ENCODE measurements around the gene KRTAP10-12. TPM values are rescaled to one million over a fixed set of nuclear protein-coding genes. Genes with fewer than 3 reads are reported as not detected.

The KRTAP10-12 gene
- total and polyA plus RNA-seq, 10 donors, result not detected

GRCh38 chr21:44650265-44650972, 46.6 kb upstream of the KRTAP10-12 start:
- no peak for DNase-seq
- no peak for TF ChIP-seq POLR2A (IDR thresholded peaks at IDR 0.05)
- TF ChIP-seq POLR2AphosphoS5 (IDR thresholded peaks at IDR 0.05), result no peak
- no peak overlapping the region for H3K27ac ChIP-seq
- H3K9me3 ChIP-seq, result peaks cover 0 to 5% (median 3%) of the 10 kb centered on the region in 8 donors
- peaks cover 0 to 35% (median 0%) of the 10 kb centered on the region in 7 donors for H3K27me3 ChIP-seq (replicated peaks in 1 of 7)
- WGBS, 5 donors, result 88 to 93% (median 91%) methylated on average over 20 of the region's 20 CpGs
- H3K4me1 ChIP-seq, result no peaks in the 10 kb centered on the region
- no peak overlapping the region for H3K4me3 ChIP-seq
- intact Hi-C loops (cut with DNase I; ENCODE audit: low total_unique reads), result no loop called here
- no peaks in the 10 kb centered on the region for H3K36me3 ChIP-seq

- DNase-seq, result no peak
- WGBS, 5 donors, result 84 to 91% (median 90%) methylated on average over 12 of the region's 12 CpGs
- no peak for TF ChIP-seq POLR2AphosphoS5 (IDR thresholded peaks at IDR 0.05)
- TF ChIP-seq POLR2A (IDR thresholded peaks at IDR 0.05), result no peak
- no peak for TF ChIP-seq CTCF (IDR thresholded peaks at IDR 0.05 in 8 of 11, conservative IDR thresholded peaks at IDR 0.05 in 3 of 11)
- intact Hi-C loops (cut with DNase I; ENCODE audit: low total_unique reads), result no loop called here
- Histone ChIP-seq H3K36me3 (no peaks in the 10 kb centered on the region), H3K9me3 (peaks cover 0 to 8% (median 5%) of the 10 kb centered on the region in 8 donors), H3K27ac (no peak overlapping the region), H3K4me3 (no peak overlapping the region), H3K27me3 (replicated peaks in 1 of 7) (peaks cover 0 to 35% (median 0%) of the 10 kb centered on the region in 7 donors), H3K4me1 (no peaks in the 10 kb centered on the region)
Observed at GRCh38 chr21:44650973-44651675, 45.8 kb upstream of the KRTAP10-12 start.

- DNase-seq, result no peak
- Histone ChIP-seq H3K36me3 (no peaks in the 10 kb centered on the region), H3K27me3 (replicated peaks in 1 of 7) (peaks cover 0 to 24% (median 0%) of the 10 kb centered on the region in 7 donors), H3K4me1 (peaks cover 0 to 12% (median 1%) of the 10 kb centered on the region in 6 donors), H3K9me3 (peaks cover 0 to 23% (median 14%) of the 10 kb centered on the region in 8 donors), H3K4me3 (no peak overlapping the region), H3K27ac (no peak overlapping the region)
- TF ChIP-seq POLR2A (IDR thresholded peaks at IDR 0.05), result no peak
- no peak for TF ChIP-seq CTCF (IDR thresholded peaks at IDR 0.05 in 8 of 11, conservative IDR thresholded peaks at IDR 0.05 in 3 of 11)
- no peak for TF ChIP-seq POLR2AphosphoS5 (IDR thresholded peaks at IDR 0.05)
- WGBS, 5 donors, result 70 to 80% (median 74%) methylated on average over 14 of the region's 14 CpGs
- intact Hi-C loops (cut with DNase I; ENCODE audit: low total_unique reads), result no loop called here
Observed at GRCh38 chr21:44653123-44653522, 43.8 kb upstream of the KRTAP10-12 start.

GRCh38 chr21:44653656-44654575, 43.1 kb upstream of the KRTAP10-12 start:
- Histone ChIP-seq H3K27me3 (replicated peaks in 1 of 7) (peaks cover 0 to 22% (median 0%) of the 10 kb centered on the region in 7 donors), H3K4me3 (no peak overlapping the region), H3K4me1 (peaks cover 0 to 20% (median 5%) of the 10 kb centered on the region in 6 donors), H3K9me3 (peaks cover 0 to 23% (median 14%) of the 10 kb centered on the region in 8 donors), H3K27ac (peak overlapping the region in 7 of 8 donors; percentile 22 to 80 (median 52)), H3K36me3 (no peaks in the 10 kb centered on the region)
- TF ChIP-seq POLR2A (IDR thresholded peaks at IDR 0.05) (no peak), POLR2AphosphoS5 (IDR thresholded peaks at IDR 0.05) (peak in 2 of 3 donors; percentile 29 to 48)
- 75 to 84% (median 82%) methylated on average over 17 of the region's 17 CpGs for WGBS, 5 donors
- DNase-seq, result no peak
- intact Hi-C loops (cut with DNase I; ENCODE audit: low total_unique reads), result no loop called here

All from spleen (tissue), 11 donors.